Aorta (tissue), 5 donors: ENCODE measurements around the gene VIPR2. TPM values are rescaled to one million over a fixed set of nuclear protein-coding genes. Genes with fewer than 3 reads are reported as not detected.
A peak's percentile ranks its signal among the peaks of the same experiment; 100 is the strongest.

Source experiments
- ATAC-seq: fragments of 200-7000 bp; cut with Tn5 transposase; one replicate; pipeline ENCODE4 v1.9.1; 2022; ENCODE audit warnings: moderate library complexity; ENCODE audit not compliant: low FRiP score
- DNase-seq, 2 donors: peaks; one replicate each; pipeline ENCODE4 v3.0.0-alpha.2; 2020
- H3K27ac ChIP-seq, 2 donors: one replicate each; pipeline ENCODE4 v1.5.1; 2013; ENCODE audit warnings: low read length in 2 of 2, mild to moderate bottlenecking in 2 of 2, moderate library complexity in 2 of 2, control low read depth in 1 of 2, inconsistent platforms in 1 of 2, low read depth in 1 of 2
- H3K27me3 ChIP-seq, 2 donors: one replicate each; pipeline ENCODE4 v1.6.1; 2013; ENCODE audit warnings: control low read depth in 1 of 2, low read length in 1 of 2, mild to moderate bottlenecking in 1 of 2, moderate library complexity in 1 of 2; ENCODE audit not compliant: insufficient read depth in 2 of 2, control insufficient read depth in 1 of 2
- H3K36me3 ChIP-seq, 2 donors: one replicate each; pipeline ENCODE4 v1.6.1; 2013; ENCODE audit warnings: control low read depth in 1 of 2, low read length in 1 of 2, mild to moderate bottlenecking in 1 of 2; ENCODE audit not compliant: insufficient read depth in 2 of 2, control insufficient read depth in 1 of 2
- H3K4me1 ChIP-seq, 2 donors: one replicate each; pipeline ENCODE4 v1.6.1; 2013; ENCODE audit warnings: low read length in 2 of 2, control low read depth in 1 of 2, mild to moderate bottlenecking in 1 of 2, moderate library complexity in 1 of 2; ENCODE audit not compliant: insufficient read depth in 2 of 2, control insufficient read depth in 1 of 2
- H3K4me3 ChIP-seq, 2 donors: one replicate each; pipeline ENCODE4 v1.5.1; 2013; ENCODE audit warnings: low read length in 2 of 2, control low read depth in 1 of 2, mild to moderate bottlenecking in 1 of 2
- H3K9me3 ChIP-seq: one replicate; pipeline ENCODE4 v1.6.1; 2013; ENCODE audit warnings: mild to moderate bottlenecking, low read length; ENCODE audit not compliant: control insufficient read depth
- WGBS, 2 donors: extraction: QIAGEN DNeasy Blood & Tissue Kit; methylation state at CpG; one replicate each; pipeline ENCODE4 v1.1.7; 2013; 5-methylcytosine and 5-hydroxymethylcytosine counted together
- intact Hi-C, 2 donors: fragments of 100-400 bp; cut with DNase I; formaldehyde crosslinking; loops; one replicate each; pipeline versions ENCODE4 v1.14.2 to v1.15.0; 2022
- polyA plus RNA-seq, 2 donors: library from polyadenylated mRNA; stranded (reverse); fragments of 200-250 nt; gene quantifications; one replicate each; pipeline ENCODE4 v1.2.3, GENCODE V29; 2013
- total RNA-seq, 2 donors: library from RNA; stranded (reverse); fragmentation: NEBNext Ultra II Directional; extraction: Animal tissue kit (Norgen Biotek cat#: 25700); gene quantifications; one replicate each; pipeline ENCODE4 v1.2.1, GENCODE V29; 2021
- donor health status: healthy with polysubstance abuse.
- donor health status: Bipolar disorder and iron deficiency.
- donor health status: DM: no; HTN: no; CAD: no.
- donor health status: DM: no; HTN: no; CAD: no.
- donor health status: DM: yes; HTN: yes; CAD: no.

The VIPR2 gene
- total and polyA plus RNA-seq, 4 donors: 3.3 to 14.1 (median 11.5) TPM

DNA sequence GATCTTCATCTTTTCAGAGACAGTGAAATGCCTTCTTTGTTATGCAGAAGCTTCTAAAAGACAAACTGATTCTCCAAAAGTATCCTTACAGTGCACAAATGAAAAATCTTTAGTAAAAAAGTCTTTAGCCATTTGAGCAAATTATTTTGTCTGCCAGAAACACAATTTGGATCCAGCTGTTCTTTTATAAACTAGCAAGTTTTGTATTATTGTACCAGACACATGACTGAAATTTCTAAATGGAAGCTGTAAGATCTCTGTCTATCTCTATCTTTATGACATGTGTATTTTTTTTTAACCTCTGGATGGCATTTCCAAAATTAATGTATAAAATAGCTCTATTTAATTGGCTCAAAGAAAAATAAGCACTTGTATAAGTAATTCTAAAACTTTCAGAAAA, 68.3 kb downstream of the VIPR2 start:
- intact Hi-C loops: no loop called here
- DNase-seq (no peak), ATAC-seq (no peak)
- H3K27me3 ChIP-seq: no peaks in the 10 kb centered on the region
- H3K36me3 ChIP-seq: no peaks in the 10 kb centered on the region
- no peaks in the 10 kb centered on the region for H3K4me1 ChIP-seq
- no peak overlapping the region for H3K4me3 ChIP-seq
- H3K9me3 ChIP-seq: no peaks in the 10 kb centered on the region
- H3K27ac ChIP-seq: no peak overlapping the region

GRCh38 chr7:159075563-159076238, 69.0 kb downstream of the VIPR2 start:
- WGBS, 2 donors: 95 to 96% methylated on average over 17 of the region's 17 CpGs
- Histone ChIP-seq H3K9me3 (no peaks in the 10 kb centered on the region), H3K4me1 (no peaks in the 10 kb centered on the region), H3K4me3 (no peak overlapping the region), H3K27me3 (no peaks in the 10 kb centered on the region), H3K27ac (no peak overlapping the region), H3K36me3 (no peaks in the 10 kb centered on the region)
- intact Hi-C loops: no loop called here
- peak; percentile 44 for ATAC-seq
- DNase-seq: no peak

GRCh38 chr7:159071260-159071659, 73.4 kb downstream of the VIPR2 start:
- H3K9me3 ChIP-seq: no peaks in the 10 kb centered on the region
- H3K36me3 ChIP-seq: no peaks in the 10 kb centered on the region
- no peaks in the 10 kb centered on the region for H3K27me3 ChIP-seq
- intact Hi-C loops: no loop called here
- H3K27ac ChIP-seq: no peak overlapping the region
- DNase-seq: no peak
- no peaks in the 10 kb centered on the region for H3K4me1 ChIP-seq
- H3K4me3 ChIP-seq: no peak overlapping the region
- 97 to 98% methylated on average over 6 of the region's 6 CpGs for WGBS, 2 donors
- no peak for ATAC-seq

- H3K27me3 ChIP-seq: no peaks in the 10 kb centered on the region
- no peaks in the 10 kb centered on the region for H3K9me3 ChIP-seq
- DNase-seq (peak in 1 of 2 donors; percentile 60), ATAC-seq (no peak)
- no peaks in the 10 kb centered on the region for H3K4me1 ChIP-seq
- 29 to 39% methylated on average over 17 of the region's 17 CpGs for WGBS, 2 donors
- H3K4me3 ChIP-seq: no peak overlapping the region
- H3K36me3 ChIP-seq: no peaks in the 10 kb centered on the region
- intact Hi-C loops: no loop called here
- H3K27ac ChIP-seq: peak overlapping the region; percentile 3 to 5
Measured at GRCh38 chr7:159070431-159071148, 74.1 kb downstream of the VIPR2 start.

GRCh38 chr7:159068893-159069448, 75.7 kb downstream of the VIPR2 start:
- no peaks in the 10 kb centered on the region for H3K27me3 ChIP-seq
- peak overlapping the region; percentile 3 to 77 for H3K27ac ChIP-seq
- H3K36me3 ChIP-seq: no peaks in the 10 kb centered on the region
- no peaks in the 10 kb centered on the region for H3K4me1 ChIP-seq
- no peaks in the 10 kb centered on the region for H3K9me3 ChIP-seq
- no peak overlapping the region for H3K4me3 ChIP-seq
- WGBS, 2 donors: 68 to 75% methylated on average over 14 of the region's 14 CpGs
- DNase-seq (no peak), ATAC-seq (peak; percentile 24)
- intact Hi-C loops: no loop called here

- intact Hi-C loops: no loop called here
- no peak overlapping the region for H3K4me3 ChIP-seq
- ATAC-seq (peak; percentile 89), DNase-seq (peak; percentile 78 to 88)
- no peaks in the 10 kb centered on the region for H3K4me1 ChIP-seq
- no peaks in the 10 kb centered on the region for H3K36me3 ChIP-seq
- WGBS, 2 donors: 37 to 40% methylated on average over 12 of the region's 12 CpGs
- H3K9me3 ChIP-seq: no peaks in the 10 kb centered on the region
- H3K27me3 ChIP-seq: no peaks in the 10 kb centered on the region
- peak overlapping the region; percentile 3 to 77 for H3K27ac ChIP-seq
Measured at GRCh38 chr7:159068488-159068811, 76.2 kb downstream of the VIPR2 start.

GRCh38 chr7:159067576-159068487, 76.8 kb downstream of the VIPR2 start:
- Histone ChIP-seq H3K27ac (peak overlapping the region; percentile 34 to 77), H3K4me1 (no peaks in the 10 kb centered on the region), H3K4me3 (no peak overlapping the region), H3K9me3 (no peaks in the 10 kb centered on the region), H3K36me3 (no peaks in the 10 kb centered on the region), H3K27me3 (no peaks in the 10 kb centered on the region)
- 56 to 61% methylated on average over 13 of the region's 13 CpGs for WGBS, 2 donors
- ATAC-seq: no peak
- no peak for DNase-seq
- intact Hi-C loops: no loop called here

DNA sequence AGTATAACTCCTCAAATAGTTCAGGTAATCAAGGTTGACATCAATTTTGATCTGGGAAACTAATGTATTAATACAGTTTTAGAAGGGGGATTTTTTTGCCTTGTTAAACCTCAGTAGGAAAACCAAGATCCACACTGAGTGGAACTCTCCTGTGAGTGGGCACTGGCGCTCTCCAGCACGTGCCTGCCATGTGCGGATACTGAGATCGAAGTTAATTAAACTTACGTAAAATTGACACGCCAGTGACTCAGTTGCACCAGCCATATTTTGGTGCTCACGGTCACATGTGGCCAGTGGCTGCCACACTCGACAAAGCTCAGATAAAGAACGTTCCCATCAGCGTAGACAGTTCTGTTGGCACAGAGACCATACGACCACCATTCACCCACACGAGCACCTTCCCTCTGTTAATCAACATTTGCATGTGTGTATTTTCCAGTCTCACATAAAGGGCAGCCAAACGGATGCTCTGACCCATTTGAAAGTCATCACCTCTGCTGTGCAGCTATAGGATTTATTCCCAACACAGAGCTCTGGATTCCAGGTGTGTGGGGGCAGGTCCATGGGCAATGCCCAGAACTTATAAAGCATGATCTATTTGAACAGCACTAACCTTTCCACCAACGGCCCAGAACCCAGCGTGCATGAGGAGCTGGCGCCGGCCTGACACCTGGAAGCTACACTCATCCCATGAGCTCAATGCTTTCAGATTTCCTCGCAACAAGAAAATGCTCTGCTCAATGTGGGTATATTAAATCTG, 77.7 kb downstream of the VIPR2 start:
- 92 to 94% methylated on average over 18 of the region's 18 CpGs for WGBS, 2 donors
- Histone ChIP-seq H3K4me3 (no peak overlapping the region), H3K27me3 (no peaks in the 10 kb centered on the region), H3K27ac (no peak overlapping the region), H3K4me1 (no peaks in the 10 kb centered on the region), H3K36me3 (no peaks in the 10 kb centered on the region), H3K9me3 (no peaks in the 10 kb centered on the region)
- ATAC-seq (no peak), DNase-seq (no peak)
- intact Hi-C loops: no loop called here
